HPDE6-E6E7 (cell line): ENCODE data around the gene ALPK1.
"Not testable (repeated sequence)": the region's sequence is repeated elsewhere in the genome, so short reads cannot be mapped to it uniquely, and the experiment has no call there.

Experiments
- DNase-seq: peaks from one replicate; pipeline ENCODE4 v3.0.0; 2011; ENCODE audit warnings: missing footprints; ENCODE audit errors: extremely low spot score

The ALPK1 gene

DNA sequence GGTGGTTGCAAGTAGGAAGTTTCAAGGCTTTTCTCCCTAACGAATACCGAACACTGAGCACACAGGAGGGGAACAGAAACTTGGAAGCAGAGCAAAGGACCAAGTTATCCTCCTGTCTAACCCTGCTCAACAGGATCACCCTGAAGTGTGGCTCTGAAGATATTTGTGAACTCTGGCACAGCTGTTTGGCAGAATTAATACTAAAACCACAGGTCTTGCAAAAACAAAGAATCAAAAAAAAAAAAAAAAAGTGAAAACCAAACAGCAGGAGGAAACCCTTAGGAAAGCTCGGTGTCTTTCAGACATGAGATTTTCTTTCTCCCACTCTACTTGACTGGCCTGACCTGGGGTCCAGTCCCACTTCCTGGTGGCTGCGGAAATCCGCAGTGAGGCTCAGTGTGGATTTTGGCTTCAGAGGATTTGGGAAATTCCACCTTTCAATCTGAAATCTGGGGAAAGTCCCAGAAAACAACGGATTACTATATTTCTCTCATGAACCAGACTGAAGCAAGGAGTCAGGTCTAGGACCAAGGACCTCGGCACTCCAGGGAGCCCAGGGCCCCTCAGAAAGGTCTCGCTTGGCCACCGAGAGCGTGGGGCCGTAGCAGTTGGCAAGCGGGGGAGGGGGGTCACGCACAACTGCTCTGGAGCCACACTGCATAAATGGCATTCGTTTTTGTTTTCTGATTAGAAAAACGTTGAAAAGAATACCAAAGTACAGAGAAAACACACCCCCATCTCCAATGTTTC is 12.3 kb upstream of the ALPK1 start:
- DNase-seq = no peak

DNA sequence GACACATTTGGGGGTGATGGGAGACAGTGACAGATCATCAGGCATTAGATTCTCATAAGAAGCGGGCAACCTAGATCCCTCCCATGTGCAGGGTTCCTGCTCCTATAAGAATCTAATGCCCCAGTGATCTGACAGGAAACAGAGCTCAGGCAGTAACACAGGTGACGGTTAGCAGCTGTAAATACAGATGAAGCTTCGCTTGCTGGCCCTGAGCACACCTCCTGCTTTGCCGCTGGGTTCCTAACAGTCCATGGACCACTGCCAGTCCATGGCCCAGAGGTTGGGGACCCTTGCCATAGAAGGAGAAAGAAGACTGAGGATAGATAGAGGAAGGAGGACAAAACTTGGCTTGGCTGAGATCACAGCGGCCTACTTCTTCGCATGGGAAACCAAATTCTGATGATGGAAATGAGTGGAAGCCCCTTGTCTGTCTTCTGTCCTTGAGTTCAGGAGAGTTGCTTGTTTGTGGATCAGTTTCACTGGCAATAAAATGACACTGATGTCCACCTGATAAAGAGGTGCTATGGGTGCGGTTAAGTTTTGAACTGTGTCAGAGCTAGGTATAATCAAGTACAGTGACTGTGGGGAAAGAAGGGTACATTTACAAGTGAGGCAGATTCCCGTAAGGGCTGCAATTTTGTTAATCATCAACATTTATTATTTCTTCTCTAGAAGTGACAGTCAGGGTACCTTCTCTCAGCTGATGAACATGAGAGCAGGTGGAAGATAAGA is 9.7 kb upstream of the ALPK1 start:
- DNase-seq = no peak

DNA sequence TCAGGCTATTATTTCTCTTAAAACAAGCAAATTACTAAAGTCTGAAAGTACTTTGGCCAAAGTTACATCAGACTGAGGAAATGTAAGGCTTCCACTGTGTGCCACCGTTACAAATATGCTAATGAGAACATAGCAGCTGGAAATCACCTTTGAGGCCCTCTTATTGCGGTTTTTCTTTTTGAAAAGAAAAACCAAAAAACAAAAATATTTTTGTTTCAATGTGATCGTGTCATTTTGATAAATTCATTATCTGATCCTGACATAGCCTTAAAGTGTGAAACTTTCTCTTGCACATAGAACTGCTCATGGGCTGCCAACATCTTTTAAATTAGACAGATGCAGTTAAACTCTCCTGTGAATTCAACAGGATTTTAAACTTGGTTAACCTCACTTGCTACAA is 8.7 kb upstream of the ALPK1 start:
- no peak for DNase-seq

DNA sequence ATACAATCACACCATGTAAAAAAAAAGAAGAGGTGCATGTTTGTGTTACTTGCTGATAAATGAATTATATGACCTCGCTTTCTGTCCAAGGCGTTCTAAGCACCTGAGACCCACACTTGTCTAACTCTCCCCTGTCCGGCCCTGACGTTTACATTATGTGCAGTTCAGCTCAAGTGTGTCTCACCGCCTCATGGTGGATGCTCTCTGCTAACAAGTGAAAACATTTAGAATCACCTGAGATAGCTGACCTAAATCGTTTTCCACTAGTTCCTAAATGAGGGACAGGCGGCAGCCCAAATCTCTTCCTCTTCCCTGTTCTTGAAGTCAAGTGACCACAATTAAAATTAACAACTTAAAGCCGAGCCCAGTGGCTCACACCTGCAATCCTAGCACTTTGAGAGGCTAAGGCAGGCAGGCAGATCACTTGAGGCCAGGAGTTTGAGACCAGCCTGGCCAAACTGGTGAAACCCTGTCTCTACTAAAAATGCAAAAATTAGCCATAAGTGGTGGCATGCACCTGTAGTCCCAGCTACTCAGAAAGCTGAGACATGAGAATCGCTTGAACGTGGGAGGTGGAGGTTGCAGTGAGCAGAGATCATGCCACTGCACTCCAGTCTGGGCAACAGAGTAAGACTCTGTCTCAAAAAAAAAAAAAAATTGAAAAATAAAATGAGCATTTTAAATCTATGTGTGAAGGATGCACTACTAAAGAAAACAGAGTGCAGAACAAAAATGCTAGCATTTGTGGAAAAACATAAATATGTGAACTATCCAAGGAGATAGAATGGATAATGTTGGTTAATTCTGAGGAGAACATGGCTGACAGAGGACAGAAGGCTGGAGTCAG is 7.5 kb upstream of the ALPK1 start:
- DNase-seq = no peak

DNA sequence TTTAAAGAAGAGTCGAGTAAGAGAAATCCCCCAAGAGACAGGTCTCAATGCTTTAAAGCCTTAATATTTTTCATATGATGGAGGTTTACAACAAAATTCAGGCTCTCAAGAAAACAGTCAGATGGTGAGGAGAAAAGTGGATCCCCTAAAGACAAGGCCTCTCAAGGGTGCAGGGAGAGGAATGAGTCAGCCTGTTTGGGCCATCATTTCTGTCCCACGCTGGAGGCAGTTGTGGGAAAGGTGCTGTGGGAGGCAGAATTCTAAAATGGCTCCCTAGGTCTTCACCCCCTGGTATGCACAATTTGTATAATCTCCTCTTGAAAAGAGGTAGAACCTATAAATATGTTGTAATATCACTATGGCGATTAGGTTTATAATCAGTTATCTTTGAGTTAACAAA is 6.8 kb upstream of the ALPK1 start:
- no peak for DNase-seq

DNA sequence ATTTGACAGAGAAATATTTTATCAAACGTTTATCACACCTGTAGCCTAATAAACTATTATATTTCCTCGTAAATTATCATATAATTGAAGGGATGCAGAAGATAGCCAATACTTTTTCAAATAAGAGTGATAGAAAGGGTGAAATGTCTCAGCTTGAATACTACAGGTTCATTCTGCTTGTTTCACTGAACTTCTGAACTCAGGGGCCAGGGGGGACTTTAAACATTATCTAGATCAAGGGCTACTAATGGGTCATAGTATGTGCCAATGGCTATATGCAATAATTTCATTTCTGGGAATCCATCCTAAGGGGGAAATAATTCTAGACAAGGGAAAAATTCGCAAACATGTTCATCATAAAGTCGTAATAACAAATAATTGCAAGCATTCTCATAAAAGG is 2.6 kb downstream of the ALPK1 start:
- no peak for DNase-seq

DNA sequence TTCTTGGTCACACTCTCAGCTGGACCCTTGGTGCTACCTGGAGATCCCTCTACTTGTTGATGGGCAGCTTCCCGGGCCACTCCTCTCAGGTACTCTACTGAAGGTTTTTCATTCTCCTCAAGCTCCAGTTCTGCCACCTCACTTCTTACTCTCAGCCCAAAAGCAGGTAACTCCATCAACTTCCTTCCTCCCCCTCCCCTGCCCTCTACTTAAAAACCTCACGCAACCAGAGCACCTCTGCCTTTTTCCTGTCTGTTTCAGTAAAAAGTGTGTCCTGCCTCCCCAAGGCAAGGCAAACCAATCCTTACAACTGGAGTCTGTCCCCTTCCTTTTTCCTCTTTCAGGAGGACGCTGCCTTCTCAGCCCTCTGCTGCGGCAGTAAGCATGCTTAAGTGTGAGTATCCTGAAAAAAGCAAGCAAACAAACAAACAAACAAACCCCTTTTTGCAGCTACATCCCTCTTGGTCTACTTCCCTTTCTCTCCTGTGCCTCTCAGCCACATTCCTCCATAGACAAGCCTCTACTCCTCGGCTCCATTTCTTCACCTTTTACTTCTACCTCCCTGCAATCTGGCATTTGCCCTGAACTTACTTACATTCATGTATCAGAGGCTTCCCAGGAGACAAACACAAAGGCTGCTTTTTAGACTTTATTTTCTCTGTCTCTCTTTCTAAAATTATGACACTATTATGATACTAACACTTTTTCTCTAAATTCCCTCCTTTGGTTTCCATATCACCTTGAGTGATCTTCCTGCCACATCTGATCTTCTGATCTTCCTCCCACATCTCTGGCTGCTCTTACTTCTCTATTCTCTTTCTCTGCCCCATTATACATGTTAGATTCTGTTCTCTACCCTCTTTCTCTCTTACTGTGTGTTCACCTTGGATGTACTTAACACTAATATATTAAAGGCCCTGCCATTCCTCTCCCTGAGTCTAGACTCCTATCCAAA is 5.4 kb downstream of the ALPK1 start:
- no peak for DNase-seq

DNA sequence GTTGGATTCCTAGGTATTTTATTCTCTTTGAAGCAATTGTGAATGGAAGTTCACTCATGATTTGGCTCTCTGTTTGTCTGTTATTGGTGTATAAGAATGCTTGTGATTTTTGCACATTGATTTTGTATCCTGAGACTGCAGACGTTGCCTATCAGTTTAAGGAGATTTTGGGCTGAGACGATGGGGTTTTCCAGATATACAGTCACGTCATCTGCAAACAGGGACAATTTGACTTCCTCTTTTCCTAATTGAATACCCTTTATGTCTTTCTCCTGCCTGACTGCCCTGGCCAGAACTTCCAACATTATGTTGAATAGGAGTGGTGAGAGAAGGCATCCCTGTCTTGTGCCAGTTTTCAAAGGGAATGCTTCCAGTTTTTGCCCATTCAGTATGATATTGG is 8.3 kb downstream of the ALPK1 start:
- DNase-seq = not testable (repeated sequence)

DNA sequence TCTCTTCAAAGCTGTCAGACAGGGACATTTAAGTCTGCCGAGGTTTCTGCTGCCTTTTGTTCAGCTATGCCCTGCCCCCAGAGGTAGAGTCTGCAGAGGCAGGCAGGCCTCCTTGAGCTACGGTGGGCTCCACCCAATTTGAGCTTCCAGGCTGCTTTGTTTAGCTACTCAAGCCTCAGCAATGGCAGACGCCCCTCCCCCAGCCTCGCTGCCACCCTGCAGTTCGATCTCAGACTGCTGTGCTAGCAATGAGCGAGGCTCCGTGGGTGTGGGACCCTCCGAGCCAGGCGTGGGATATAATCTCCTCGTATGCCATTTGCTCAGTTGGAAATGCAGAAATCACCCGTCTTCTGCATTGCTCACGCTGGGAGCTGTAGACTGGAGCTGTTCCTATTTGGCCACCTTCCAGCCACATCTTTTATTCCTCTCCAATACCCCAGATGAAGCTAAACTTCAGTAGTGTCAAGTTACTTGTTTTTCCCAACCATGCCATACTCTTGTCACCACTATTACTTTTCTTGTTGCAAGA is 12.2 kb downstream of the ALPK1 start:
- DNase-seq = not testable (repeated sequence)

DNA sequence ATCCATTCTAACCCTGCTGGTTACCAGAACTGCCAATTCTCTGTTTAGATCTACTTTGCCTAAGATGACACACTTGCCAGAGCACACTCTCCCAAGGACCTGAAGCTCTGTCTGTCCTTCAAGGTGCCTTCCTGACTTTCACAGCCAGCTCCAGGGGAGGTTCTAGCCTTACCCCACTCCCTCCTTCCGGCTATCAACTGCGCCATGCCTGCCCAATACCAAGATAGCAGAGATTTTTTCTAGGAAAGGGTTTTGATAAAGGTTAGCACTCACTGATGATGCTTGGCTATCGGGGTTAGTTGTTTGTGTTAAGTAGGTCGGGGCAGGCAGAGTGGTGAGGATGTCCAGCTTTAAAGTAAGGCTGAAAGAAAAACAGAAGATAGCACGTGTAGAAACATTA is 14.3 kb downstream of the ALPK1 start:
- DNase-seq = no peak

DNA sequence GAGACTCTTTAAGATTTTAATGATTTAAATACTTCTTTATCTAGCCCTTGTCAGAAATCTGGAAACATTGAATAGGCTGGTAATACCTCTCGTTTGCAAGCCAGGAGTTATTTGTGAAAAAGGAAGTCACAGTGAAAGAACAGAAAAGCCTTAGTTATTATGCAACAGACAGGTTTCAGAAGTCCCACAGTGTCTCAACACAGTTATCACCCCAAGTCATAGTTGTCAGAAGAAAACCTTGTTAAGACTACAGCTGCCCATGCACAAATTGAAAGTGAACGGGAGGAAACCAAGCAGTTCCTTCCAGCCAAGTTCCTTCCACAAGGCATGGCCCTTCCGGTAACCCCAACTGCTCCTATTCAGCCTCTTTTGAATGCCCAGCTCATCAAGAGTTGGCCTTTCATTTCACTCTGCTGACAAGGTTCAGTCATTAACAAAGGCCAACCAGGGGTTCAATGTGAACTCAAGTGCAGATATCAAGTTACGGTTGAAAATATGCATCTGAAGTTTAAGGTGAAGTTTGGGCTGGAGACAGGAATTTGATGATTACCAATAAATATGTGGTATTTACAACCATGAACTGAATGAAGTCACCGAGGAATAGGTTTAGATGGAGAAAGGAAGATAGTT is 15.6 kb downstream of the ALPK1 start:
- no peak for DNase-seq

DNA sequence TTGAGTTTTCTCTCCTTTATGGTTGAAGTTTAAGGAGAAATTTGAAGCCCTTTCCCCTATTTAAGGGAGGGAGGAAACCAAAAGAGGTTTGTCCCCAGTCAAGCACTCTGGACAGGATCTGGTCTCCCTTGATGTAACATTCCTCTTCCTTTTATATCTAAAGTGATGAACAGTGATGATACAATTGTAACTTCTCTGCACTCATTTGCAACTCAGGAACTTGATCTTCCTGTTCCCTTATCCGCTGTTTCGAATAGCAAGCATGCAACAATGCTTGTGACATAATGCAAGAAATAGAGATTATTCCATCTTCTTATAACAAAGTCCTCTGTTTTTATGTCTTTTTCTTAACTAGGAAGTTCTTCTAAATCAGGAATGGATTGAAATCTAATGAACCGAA is 18.3 kb downstream of the ALPK1 start:
- DNase-seq = no peak

DNA sequence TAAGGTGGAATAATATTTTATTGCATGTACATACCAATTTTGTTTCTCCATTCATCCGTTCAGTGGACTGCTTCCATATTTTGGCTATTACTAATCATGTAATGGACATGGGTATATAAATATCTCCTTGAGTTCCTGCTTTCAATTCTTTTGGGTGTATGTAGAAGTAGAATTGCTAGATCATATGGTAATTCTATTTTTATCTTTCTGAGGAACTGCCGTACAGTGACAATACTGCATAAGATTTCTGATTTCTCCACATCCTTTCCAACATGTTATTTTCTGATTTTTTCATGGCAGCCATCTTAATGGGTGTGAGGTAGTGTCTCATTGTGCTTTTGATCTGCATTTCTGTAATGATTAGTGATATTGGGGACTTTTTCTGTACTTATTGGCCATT is 19.2 kb downstream of the ALPK1 start:
- DNase-seq = no peak

DNA sequence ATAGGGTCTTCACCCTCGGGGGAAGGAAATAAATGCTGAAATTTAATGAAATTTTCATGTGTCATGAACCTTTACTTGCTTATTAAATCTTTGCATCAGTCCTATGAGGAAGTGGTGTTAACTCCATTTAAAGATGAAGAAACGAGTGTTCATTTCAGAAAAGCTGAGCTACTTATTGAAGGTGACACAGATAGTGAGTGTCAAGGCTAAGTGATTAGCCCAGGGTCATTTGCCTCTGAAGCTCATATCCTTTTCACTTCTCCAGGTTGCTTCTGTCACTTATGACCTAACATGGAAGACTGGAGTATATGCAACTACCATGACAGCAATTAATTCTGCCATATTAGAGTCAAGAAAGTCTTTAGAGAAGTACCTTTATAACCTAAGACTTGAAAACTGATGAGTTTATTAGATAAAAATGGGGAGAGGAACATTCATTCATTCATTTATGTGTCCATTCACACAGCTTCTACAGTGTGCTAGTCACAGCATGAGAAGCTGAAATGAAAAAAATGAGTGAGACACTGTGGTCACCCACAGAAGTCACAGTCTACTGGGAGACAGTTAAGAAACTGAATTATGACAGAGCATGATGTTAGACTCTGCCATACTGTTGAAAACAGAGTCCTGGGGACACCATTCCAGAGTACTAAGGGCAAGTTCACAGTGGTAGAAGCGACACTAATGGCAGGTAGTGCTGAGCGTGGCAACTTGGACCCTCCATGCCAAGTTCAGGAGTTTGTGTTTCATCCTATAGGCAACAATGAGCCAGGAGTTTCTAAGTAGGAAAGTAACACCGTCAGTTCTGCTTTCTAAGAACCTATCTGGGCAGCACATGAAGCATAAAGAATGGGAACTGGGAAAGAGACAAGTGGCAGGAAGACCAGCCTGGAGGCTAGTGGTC is 21.3 kb downstream of the ALPK1 start:
- DNase-seq = no peak

DNA sequence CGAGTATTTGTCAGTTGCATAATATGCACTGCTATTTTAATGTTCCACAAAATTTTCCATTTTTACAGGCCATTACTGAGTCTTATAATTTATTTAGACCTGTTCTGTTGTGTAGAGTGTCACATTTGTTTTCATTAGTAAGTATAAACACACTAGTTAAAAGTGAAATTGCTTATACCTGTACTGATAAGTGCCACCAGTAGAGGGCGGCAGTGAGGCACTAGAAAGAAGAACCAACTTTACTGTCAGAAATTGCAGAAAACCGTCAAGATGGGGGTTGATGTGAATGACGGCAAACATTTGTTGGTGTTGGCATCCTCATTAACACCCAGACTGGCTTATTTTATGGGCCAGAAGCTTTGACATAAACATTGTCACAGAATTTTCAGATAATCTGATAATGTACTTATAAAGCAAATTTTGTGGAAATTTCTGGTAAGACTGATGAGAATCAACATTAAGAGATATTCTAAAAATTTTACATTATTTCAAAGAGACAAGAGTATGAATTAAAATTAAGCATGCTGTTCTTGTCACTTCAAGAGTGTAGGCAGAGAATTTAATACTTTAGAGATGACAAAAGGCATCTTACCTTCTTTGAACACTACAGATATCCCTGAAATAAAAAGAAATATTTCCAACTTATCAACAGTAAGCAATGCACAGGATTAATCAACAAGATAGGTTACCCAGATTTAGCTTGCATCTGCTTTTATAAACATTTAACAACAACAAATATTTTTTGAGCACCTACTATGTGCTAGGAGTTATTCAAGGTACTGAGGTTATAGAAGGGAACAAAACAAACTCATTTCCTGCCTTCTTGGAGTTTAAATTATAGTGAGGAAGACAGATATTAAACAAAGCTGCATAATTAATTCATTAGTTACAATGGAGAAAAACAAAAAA is 24.9 kb downstream of the ALPK1 start:
- DNase-seq = no peak

DNA sequence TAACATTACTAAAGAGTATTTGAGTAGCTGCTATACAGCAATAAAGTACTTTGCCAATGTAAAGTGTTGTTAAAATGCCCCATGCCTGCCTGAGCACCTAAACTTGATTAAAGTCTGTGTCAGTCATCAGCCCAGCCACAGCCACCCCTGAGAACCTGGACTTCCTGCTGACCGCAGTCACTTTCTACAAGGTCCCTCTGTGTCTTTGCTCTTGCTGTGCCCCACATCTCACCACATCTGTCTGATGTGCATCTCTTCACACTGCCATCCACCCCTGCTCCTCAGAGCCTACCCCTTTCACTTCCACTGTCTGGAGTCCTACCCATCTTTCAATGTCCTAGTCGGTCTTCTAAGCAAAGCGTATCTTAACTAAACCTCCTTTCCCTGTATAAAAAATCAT is 25.7 kb downstream of the ALPK1 start:
- no peak for DNase-seq

DNA sequence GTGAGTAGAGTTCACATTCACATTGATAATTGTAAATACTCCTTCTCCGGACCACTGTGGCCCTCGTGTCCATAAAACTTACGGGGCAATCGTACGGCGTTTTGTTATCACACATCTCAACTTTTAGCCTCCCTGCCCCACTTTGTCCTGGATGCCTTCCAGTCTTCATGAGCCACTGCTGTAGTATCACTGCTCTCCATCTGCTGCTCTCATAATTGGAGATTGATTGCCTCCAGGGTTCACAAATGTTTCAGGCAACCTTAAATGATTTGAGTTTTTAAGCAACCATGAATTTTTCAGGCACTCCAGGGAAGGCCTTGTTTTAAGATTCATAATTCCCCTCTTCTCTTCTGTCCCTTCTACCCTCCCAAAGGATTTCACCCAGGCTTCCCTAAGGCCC is 28.4 kb downstream of the ALPK1 start:
- no peak for DNase-seq

DNA sequence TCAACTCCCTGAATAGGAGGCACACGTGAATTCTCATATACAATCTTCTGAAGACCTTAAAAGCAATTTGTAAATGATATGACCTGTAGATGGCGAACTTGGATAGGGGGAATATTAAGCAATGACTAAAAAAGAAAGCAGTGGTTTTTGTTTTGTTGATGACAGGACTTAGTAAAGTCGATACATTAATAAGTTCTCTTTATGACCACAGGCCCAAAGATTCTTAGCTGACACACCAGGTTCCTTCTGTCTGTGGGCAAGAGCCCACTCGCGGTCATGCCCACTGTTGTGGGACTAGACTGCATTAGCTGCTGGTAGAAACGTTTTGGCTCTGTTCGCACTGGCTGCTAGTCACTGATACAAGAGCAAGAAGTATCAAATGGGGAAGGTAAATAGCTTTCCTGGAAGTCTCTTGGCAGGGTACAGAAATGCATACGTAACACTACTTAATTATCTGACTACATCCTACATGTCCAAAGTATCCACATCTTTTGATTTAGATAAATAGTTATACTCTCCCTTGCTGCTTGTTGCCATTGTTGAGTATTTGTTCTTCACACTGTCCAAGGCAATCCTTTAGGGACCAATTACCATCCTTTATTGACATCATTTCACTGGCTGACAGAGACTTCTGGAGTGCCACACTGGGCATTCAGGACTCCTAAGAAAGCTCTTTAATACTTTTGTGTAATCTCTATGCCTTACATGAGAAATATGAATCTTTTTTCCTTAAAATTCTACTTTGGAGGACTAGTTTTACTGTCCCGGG is 31.0 kb downstream of the ALPK1 start:
- DNase-seq = no peak
